SU-DHL-6 (cell line): Measurements from ENCODE around the gene SRGAP1.

Experiments
- CTCF ChIP-seq: fragments of 200-600 bp; sonication (generic); IDR thresholded peaks from one replicate; pipeline ENCODE4 v1.5.1; 2017; ENCODE audit warnings: antibody characterized with exemption, mild to moderate bottlenecking, low read length, moderate library complexity; ENCODE audit not compliant: insufficient read depth, poor library complexity, severe bottlenecking
- EZH2phosphoT487 ChIP-seq: fragments of 200-600 bp; sonication (generic), shearing (Covaris generic); conservative IDR thresholded peaks from 2 replicates; pipeline ENCODE4 v1.6.1; 2018; ENCODE audit warnings: mild to moderate bottlenecking, antibody characterized with exemption, low read length, moderate library complexity, mixed read lengths

GRCh38 chr12:63907561-63907960 is 63.1 kb downstream of the SRGAP1 start:
- no peak for TF ChIP-seq CTCF
- no peak for TF ChIP-seq EZH2phosphoT487
